Heart left ventricle (tissue), 13 donors: ENCODE measurements around the gene SBK2.

Experiments used
- CTCF ChIP-seq, 12 donors: fragments of 200-600 bp; sonication (generic) in 4 of 12; IDR thresholded peaks; one replicate each; pipeline versions ENCODE4 v1.5.0 to v1.8.0; 2018 to 2022; ENCODE audit warnings: antibody characterized with exemption in 12 of 12, mild to moderate bottlenecking in 5 of 12
- POLR2A ChIP-seq, 2 donors: fragments of 450-650 bp; IDR thresholded peaks; one replicate each; pipeline ENCODE4 v1.6.1; 2017; ENCODE audit warnings: antibody characterized with exemption in 2 of 2, mild to moderate bottlenecking in 2 of 2, moderate library complexity in 2 of 2
- donor health status: ischemic (EF 13 %, LVEDD 7.1; RV severe dilation, severe dysfunction).
- donor health status: DM: no; HTN: yes; CAD: no.
- donor health status: DM: no; HTN: no; CAD: no.
- donor health status: ischemic (EF 25% LVEDD 6.9; RV normal size, moderate dysfunction).
- donor health status: ischemic (EF 25% LVEDD 5.7; RV mildly dilated, moderate dysfunction).
- donor health status: ischemic (EF 35%, LVEDD 5.7; RV mildly dilated, moderate dysfunction).
- donor health status: nonischemic (EF 11% LVEDD 7.7; RV severe dilation, severe dysfunction).
- donor health status: DM: yes; HTN: yes; CAD: no.
- donor health status: PGD.
- donor health status: ischemic (EF 29% LVEDD 5.4; RV normal size, mild dysfunction).
- donor health status: nonischemic (EF 23%, LVEDD 6.1; RV moderate dilation, normal function).

- TF ChIP-seq CTCF (IDR thresholded peaks at IDR 0.05) = no peak
- no peak for TF ChIP-seq POLR2A (IDR thresholded peaks at IDR 0.05)
Observed at GRCh38 chr19:55497763-55498162, 39.2 kb downstream of the SBK2 start.
